Measurements from ENCODE around the gene TRAPPC5. TPM values are rescaled to one million over a fixed set of nuclear protein-coding genes. Genes with fewer than 3 reads are reported as not detected.

TRAPPC5 gene
- total RNA-seq, 2 experiments from 2014 or later = 41.3 to 43.4 TPM

DNA sequence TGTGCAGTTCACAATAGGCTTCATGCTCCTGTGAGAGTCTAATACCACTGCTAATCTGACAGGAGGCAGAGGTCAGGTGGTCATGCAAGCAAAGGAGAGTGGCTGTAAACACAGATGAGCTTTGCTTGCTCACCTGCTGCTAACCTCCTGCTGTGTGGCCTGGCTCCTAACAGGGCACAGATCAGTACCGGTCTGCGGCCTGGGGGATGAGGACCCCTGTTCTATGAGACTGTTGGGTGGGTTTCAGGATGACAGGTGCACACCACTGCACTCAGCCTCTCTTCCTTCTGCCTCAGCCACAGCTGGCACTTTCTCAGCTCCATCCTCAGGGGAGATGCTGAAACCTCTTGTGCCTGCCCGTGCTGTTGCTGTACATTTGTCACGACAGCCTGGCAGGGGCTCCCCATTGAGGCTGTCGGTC, 41.6 kb downstream of the TRAPPC5 start:
- ChIA-PET CTCF (no interaction called here), POLR2A (no interaction called here)
- intact Hi-C loops (cut with DNase I, micrococcal nuclease) = no loop called here

DNA sequence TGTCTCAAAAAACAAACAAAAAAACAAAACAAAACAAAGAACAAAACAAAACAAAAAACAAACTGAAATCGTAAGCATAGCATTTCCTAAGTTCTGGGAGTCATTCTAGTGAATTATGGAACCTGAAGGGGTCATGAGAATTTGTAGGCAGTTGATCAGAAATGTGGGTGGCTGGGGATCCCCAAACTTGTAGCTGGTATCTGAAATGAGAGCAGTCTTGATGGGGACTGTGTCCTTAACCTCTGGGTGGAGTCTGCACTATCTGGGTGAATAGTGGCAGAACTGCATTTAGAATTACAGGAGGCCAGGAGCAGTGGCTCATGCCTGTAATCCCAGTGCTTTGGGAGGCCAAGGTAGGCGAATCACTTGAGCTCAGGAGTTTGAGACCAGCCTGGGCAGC, 45.2 kb downstream of the TRAPPC5 start:
- POLR2A ChIA-PET = interaction anchor here (1.2 kb wide), 1 partner anchor 20 kb away, joined by 3 read pairs; no protein-coding TSS in a partner anchor
- DNase-seq (no peak), ATAC-seq (ENCODE audit: poor library complexity) (no peak)
- Histone ChIP-seq H3K4me1 (ENCODE audit: insufficient read depth, low read length) (peaks cover 19% of the 10 kb centered on the region), H3K36me3 (ENCODE audit: insufficient read depth, low read length) (no peaks in the 10 kb centered on the region), H3K4me3 (ENCODE audit: low read length) (no peak overlapping the region), H3K9me3 (ENCODE audit: control insufficient read depth in 1 of 2, insufficient read depth in 1 of 2, low read length in 2 of 2) (peaks cover 0 to 18% of the 10 kb centered on the region in 2 experiments), H3K27me3 (ENCODE audit: control insufficient read depth in 1 of 2, insufficient read depth in 2 of 2, low read length in 2 of 2) (peaks cover 22 to 33% of the 10 kb centered on the region in 2 experiments), H3K27ac (ENCODE audit: low read depth in 1 of 2, low read length in 2 of 2) (no peak overlapping the region)
- intact Hi-C loops (cut with DNase I, micrococcal nuclease) = no loop called here
- H3K27ac Mint-ChIP-seq = no peak overlapping the region
- no peaks in the 10 kb centered on the region for H3K9me3 Mint-ChIP-seq
- no peak overlapping the region for H3K4me3 Mint-ChIP-seq
- CTCF ChIA-PET = no interaction called here
- TF ChIP-seq, protein P1, sequence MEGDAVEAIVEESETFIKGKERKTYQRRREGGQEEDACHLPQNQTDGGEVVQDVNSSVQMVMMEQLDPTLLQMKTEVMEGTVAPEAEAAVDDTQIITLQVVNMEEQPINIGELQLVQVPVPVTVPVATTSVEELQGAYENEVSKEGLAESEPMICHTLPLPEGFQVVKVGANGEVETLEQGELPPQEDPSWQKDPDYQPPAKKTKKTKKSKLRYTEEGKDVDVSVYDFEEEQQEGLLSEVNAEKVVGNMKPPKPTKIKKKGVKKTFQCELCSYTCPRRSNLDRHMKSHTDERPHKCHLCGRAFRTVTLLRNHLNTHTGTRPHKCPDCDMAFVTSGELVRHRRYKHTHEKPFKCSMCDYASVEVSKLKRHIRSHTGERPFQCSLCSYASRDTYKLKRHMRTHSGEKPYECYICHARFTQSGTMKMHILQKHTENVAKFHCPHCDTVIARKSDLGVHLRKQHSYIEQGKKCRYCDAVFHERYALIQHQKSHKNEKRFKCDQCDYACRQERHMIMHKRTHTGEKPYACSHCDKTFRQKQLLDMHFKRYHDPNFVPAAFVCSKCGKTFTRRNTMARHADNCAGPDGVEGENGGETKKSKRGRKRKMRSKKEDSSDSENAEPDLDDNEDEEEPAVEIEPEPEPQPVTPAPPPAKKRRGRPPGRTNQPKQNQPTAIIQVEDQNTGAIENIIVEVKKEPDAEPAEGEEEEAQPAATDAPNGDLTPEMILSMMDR (IDR thresholded peaks at IDR 0.05) = no peak
- H3K27me3 Mint-ChIP-seq = peaks cover 35% of the 10 kb centered on the region
- no peaks in the 10 kb centered on the region for H3K36me3 Mint-ChIP-seq (ENCODE audit: low read depth)
- peaks cover 14% of the 10 kb centered on the region for H3K4me1 Mint-ChIP-seq (ENCODE audit: low read depth)

More for the DNA sequence above, 41.6 kb downstream of the TRAPPC5 start:
- H3K4me1 ChIP-seq (ENCODE audit: insufficient read depth, low read length) = peaks cover 11% of the 10 kb centered on the region
- no peaks in the 10 kb centered on the region for H3K36me3 ChIP-seq (ENCODE audit: insufficient read depth, low read length)
- peaks cover 0 to 2% of the 10 kb centered on the region in 2 experiments for H3K9me3 ChIP-seq (ENCODE audit: control insufficient read depth in 1 of 2, insufficient read depth in 1 of 2, low read length in 2 of 2)
- no peak overlapping the region for H3K27ac Mint-ChIP-seq
- H3K36me3 Mint-ChIP-seq (ENCODE audit: low read depth) = no peaks in the 10 kb centered on the region
- no peak for ATAC-seq (ENCODE audit: poor library complexity)
- H3K4me3 Mint-ChIP-seq = no peak overlapping the region
- TF ChIP-seq, protein P1 (IDR thresholded peaks at IDR 0.05) = no peak
- no peak for DNase-seq
- peaks cover 6% of the 10 kb centered on the region for H3K27me3 Mint-ChIP-seq
- no peaks in the 10 kb centered on the region for H3K4me1 Mint-ChIP-seq (ENCODE audit: low read depth)
- H3K27ac ChIP-seq (ENCODE audit: low read depth in 1 of 2, low read length in 2 of 2) = no peak overlapping the region
- peaks cover 0 to under 1% of the 10 kb centered on the region in 2 experiments for H3K27me3 ChIP-seq (ENCODE audit: control insufficient read depth in 1 of 2, insufficient read depth in 2 of 2, low read length in 2 of 2)
- no peak overlapping the region for H3K4me3 ChIP-seq (ENCODE audit: low read length)
- H3K9me3 Mint-ChIP-seq = no peaks in the 10 kb centered on the region

DNA sequence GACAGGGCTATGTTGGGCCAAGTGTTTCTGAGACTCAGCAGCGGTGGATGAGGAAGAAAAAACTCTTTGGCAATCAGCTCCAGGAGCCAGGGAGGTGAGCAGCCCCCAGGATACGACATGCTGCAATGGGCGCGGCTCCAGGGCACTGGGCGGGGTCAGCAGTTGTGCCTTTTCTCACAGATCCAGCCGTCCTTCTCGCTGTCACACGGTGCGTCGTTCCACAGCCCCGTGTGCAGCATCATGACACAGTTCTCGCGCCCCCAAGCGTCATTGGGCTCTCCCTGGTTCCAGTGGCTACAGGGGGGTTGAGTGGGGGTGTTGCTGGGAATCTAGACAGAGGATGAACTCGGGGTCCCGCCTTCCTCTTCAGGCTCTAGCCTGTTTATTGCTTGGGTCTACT, 48.6 kb downstream of the TRAPPC5 start:
- no peak overlapping the region for H3K27ac ChIP-seq (ENCODE audit: low read depth in 1 of 2, low read length in 2 of 2)
- intact Hi-C loops (cut with DNase I, micrococcal nuclease) = no loop called here
- peaks cover 0 to 28% of the 10 kb centered on the region in 2 experiments for H3K9me3 ChIP-seq (ENCODE audit: control insufficient read depth in 1 of 2, insufficient read depth in 1 of 2, low read length in 2 of 2)
- H3K4me3 ChIP-seq (ENCODE audit: low read length) = no peak overlapping the region
- ChIA-PET CTCF (no interaction called here), POLR2A (no interaction called here)
- peak; percentile 49 for ATAC-seq (ENCODE audit: poor library complexity)
- no peak overlapping the region for H3K4me3 Mint-ChIP-seq
- no peaks in the 10 kb centered on the region for H3K9me3 Mint-ChIP-seq
- peaks cover 14% of the 10 kb centered on the region for H3K4me1 Mint-ChIP-seq (ENCODE audit: low read depth)
- H3K27ac Mint-ChIP-seq = no peak overlapping the region
- no peaks in the 10 kb centered on the region for H3K36me3 Mint-ChIP-seq (ENCODE audit: low read depth)
- H3K4me1 ChIP-seq (ENCODE audit: insufficient read depth, low read length) = peaks cover 19% of the 10 kb centered on the region
- H3K27me3 Mint-ChIP-seq = peaks cover 51% of the 10 kb centered on the region
- DNase-seq = peak in 2 of 14 experiments; percentile 29 to 39
- peaks cover 28 to 44% of the 10 kb centered on the region in 2 experiments for H3K27me3 ChIP-seq (ENCODE audit: control insufficient read depth in 1 of 2, insufficient read depth in 2 of 2, low read length in 2 of 2)
- H3K36me3 ChIP-seq (ENCODE audit: insufficient read depth, low read length) = no peaks in the 10 kb centered on the region
- TF ChIP-seq, protein P1 (IDR thresholded peaks at IDR 0.05) = no peak
